AG08396 (cell line): ENCODE results near the gene MAPRE3.
"Not testable (repeated sequence)": the region's sequence is repeated elsewhere in the genome, so short reads cannot be mapped to it uniquely, and the experiment has no call there.

Experiments used
- DNase-seq: peaks from one replicate; pipeline ENCODE4 v3.0.0; 2012; ENCODE audit warnings: low spot score, mixed read lengths

Gene MAPRE3

GRCh38 chr2:26970244-26970927, at the start of gene MAPRE3:
Gene MAPRE3 (plus strand): TSS chr2:26970637. CDS start chr2:27022219, 51,582 bp downstream.
- peak; percentile 94 for DNase-seq

- DNase-seq, result no peak
Measured at GRCh38 chr2:26921323-26921722, 49.1 kb upstream of the MAPRE3 start.

- DNase-seq, result peak; percentile 38
Measured at GRCh38 chr2:26922405-26923188, 47.8 kb upstream of the MAPRE3 start.

GRCh38 chr2:26923189-26923466, 47.3 kb upstream of the MAPRE3 start:
- not testable (repeated sequence) for DNase-seq

GRCh38 chr2:26924731-26925099, 45.7 kb upstream of the MAPRE3 start:
- DNase-seq, result no peak

GRCh38 chr2:26925100-26925791, 45.2 kb upstream of the MAPRE3 start:
- peak; percentile 23 for DNase-seq

- DNase-seq, result no peak
Measured at GRCh38 chr2:26927221-26927620, 43.2 kb upstream of the MAPRE3 start.

- no peak for DNase-seq
Measured at GRCh38 chr2:26932974-26933373, 37.5 kb upstream of the MAPRE3 start.

GRCh38 chr2:26933431-26934334, 36.8 kb upstream of the MAPRE3 start:
- DNase-seq, result no peak

- DNase-seq, result no peak
Measured at GRCh38 chr2:26934335-26934724, 36.1 kb upstream of the MAPRE3 start.

- DNase-seq, result no peak
Measured at GRCh38 chr2:26934985-26935384, 35.5 kb upstream of the MAPRE3 start.

- DNase-seq, result no peak
Measured at GRCh38 chr2:26936855-26937254, 33.6 kb upstream of the MAPRE3 start.

GRCh38 chr2:26938399-26939118, 31.9 kb upstream of the MAPRE3 start:
- no peak for DNase-seq

- DNase-seq, result no peak
Measured at GRCh38 chr2:26940001-26940400, 30.4 kb upstream of the MAPRE3 start.

GRCh38 chr2:26941486-26941885, 29.0 kb upstream of the MAPRE3 start:
- no peak for DNase-seq

GRCh38 chr2:26942543-26943295, 27.7 kb upstream of the MAPRE3 start:
- DNase-seq, result peak; percentile 76

GRCh38 chr2:26945991-26946750, 24.3 kb upstream of the MAPRE3 start:
- DNase-seq, result no peak

GRCh38 chr2:26946841-26947784, 23.3 kb upstream of the MAPRE3 start:
- DNase-seq, result peak; percentile 59

- no peak for DNase-seq
Measured at GRCh38 chr2:26948800-26949199, 21.6 kb upstream of the MAPRE3 start.
